Loucy (cell line): ENCODE results near the gene EPB41L2.

ENCODE experiments used
- CTCF ChIP-seq: fragments of 200-600 bp; sonication (generic); conservative IDR thresholded peaks from 2 replicates; pipeline ENCODE4 v1.5.1; 2014; ENCODE audit warnings: mild to moderate bottlenecking, antibody characterized with exemption, low read length
- EZH2phosphoT487 ChIP-seq: fragments of 200-600 bp; IDR thresholded peaks from 2 replicates; pipeline ENCODE4 v1.6.1; 2018; ENCODE audit warnings: antibody characterized with exemption, mild to moderate bottlenecking, moderate library complexity, borderline replicate concordance

- no peak for TF ChIP-seq CTCF
- no peak for TF ChIP-seq EZH2phosphoT487
Measured at GRCh38 chr6:131040866-131041265, 22.2 kb downstream of the EPB41L2 start.
